ENCODE data around the gene FRMD5.

The FRMD5 gene

DNA sequence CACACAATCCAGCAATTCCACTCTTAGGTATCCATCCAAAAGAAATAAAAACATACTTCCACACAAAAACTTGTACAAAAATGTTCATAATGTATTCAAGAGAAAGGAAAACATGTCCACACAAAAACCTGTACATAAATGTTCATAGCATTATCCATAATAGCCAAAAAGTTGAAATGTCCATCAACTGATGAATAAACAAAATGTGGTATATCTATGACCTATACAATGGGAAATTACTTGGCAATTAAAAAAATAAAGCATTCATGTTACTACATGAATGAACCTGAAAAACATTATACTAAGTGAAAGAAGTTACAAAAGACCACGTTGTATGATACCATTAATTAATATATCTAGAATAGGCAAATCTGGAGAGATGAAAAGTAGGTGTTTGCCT lies 17.9 kb downstream of the FRMD5 start:
- DNase-seq (ENCODE audit: low spot score) = no peak
- TF ChIP-seq, protein P1, sequence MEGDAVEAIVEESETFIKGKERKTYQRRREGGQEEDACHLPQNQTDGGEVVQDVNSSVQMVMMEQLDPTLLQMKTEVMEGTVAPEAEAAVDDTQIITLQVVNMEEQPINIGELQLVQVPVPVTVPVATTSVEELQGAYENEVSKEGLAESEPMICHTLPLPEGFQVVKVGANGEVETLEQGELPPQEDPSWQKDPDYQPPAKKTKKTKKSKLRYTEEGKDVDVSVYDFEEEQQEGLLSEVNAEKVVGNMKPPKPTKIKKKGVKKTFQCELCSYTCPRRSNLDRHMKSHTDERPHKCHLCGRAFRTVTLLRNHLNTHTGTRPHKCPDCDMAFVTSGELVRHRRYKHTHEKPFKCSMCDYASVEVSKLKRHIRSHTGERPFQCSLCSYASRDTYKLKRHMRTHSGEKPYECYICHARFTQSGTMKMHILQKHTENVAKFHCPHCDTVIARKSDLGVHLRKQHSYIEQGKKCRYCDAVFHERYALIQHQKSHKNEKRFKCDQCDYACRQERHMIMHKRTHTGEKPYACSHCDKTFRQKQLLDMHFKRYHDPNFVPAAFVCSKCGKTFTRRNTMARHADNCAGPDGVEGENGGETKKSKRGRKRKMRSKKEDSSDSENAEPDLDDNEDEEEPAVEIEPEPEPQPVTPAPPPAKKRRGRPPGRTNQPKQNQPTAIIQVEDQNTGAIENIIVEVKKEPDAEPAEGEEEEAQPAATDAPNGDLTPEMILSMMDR (IDR thresholded peaks at IDR 0.05; ENCODE audit: borderline replicate concordance, control extremely low read depth, extremely low read depth, insufficient read depth, missing control alignments) = no peak
- in situ Hi-C loops (cut with MboI; ENCODE audit: low sequenced_read_pairs, unreplicated experiment) = no loop called here

DNA sequence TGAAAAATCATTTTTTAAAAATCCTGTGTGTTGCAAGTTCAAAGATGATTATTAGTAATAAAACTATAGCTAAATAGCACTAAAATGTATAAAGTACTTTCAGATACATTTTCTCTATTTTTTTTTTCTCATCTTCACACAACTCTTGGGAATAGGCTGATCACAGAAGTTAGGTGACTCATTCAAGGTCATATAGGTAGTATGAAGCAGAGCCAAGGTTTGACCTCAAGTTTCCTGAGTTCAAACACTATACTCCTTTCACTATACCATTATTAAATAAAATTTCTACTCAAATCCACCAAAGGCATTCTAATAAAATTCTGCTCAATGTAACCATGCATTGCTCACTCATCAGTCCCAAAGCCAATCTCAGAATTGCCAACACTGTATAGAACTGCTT lies 21.3 kb downstream of the FRMD5 start:
- in situ Hi-C loops (cut with MboI; ENCODE audit: low sequenced_read_pairs, unreplicated experiment) = no loop called here
- TF ChIP-seq, protein P1 (IDR thresholded peaks at IDR 0.05; ENCODE audit: borderline replicate concordance, control extremely low read depth, extremely low read depth, insufficient read depth, missing control alignments) = no peak
- no peak for DNase-seq (ENCODE audit: low spot score)

DNA sequence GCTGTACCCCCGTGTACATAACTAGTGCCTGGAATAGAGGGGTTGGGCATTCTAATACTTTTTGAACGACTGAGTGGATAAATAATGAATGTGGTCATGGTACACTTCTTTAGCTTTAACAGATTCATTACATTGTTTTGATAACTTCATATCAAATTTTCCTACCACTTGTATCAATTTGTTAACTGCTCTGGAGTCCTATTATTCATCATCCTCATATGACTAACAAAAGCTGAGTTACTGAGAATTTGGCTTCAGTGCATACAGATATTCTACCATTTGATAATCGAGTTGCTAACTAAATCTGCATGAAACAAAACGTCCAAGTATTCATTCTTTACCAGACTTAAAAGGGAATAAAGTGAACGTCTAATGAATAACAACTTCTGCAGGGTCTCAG lies 31.7 kb downstream of the FRMD5 start:
- TF ChIP-seq, protein P1 (IDR thresholded peaks at IDR 0.05; ENCODE audit: borderline replicate concordance, control extremely low read depth, extremely low read depth, insufficient read depth, missing control alignments) = no peak
- no peak for DNase-seq (ENCODE audit: low spot score)
- in situ Hi-C loops (cut with MboI; ENCODE audit: low sequenced_read_pairs, unreplicated experiment) = no loop called here

DNA sequence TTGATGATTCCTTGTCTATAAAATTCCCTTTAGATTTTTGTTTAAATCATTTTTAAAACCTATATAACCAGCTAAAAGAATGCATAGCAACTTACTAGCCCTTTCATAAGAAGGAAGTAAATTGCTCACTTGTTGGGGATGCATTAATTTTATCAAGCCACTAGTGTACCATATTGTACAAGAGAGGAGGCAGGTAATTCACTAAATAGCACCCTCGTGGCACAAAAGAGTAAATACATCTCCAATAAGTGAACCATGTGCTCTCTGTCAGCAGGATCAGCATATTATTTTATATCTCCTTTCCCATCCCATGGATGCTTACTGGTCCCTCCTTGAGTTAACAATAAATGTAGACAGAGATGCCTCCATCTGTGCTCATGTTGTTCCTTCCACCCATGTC lies 34.3 kb downstream of the FRMD5 start:
- DNase-seq (ENCODE audit: low spot score) = no peak
- in situ Hi-C loops (cut with MboI; ENCODE audit: low sequenced_read_pairs, unreplicated experiment) = no loop called here
- TF ChIP-seq, protein P1 (IDR thresholded peaks at IDR 0.05; ENCODE audit: borderline replicate concordance, control extremely low read depth, extremely low read depth, insufficient read depth, missing control alignments) = no peak

DNA sequence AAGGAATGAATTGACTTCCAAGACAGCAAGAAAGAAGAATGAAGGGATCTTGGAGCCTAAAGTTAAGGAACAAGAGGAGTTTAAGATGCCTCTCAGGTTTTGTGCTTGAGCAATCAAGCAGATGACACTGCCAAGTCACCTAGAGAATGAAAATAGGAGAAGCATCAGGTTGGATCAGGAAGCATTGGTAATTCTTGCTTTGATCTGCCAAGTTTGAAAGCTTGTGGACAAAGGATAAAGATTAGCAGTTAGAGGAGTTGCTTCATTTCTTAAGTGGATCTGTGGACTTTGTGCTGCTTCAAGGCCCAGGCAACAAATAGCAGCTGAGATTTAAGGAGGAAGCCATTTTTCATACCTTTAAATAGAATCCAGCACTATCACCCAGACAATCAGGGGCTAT lies 35.6 kb downstream of the FRMD5 start:
- in situ Hi-C loops (cut with MboI; ENCODE audit: low sequenced_read_pairs, unreplicated experiment) = no loop called here
- TF ChIP-seq, protein P1 (IDR thresholded peaks at IDR 0.05; ENCODE audit: borderline replicate concordance, control extremely low read depth, extremely low read depth, insufficient read depth, missing control alignments) = no peak
- DNase-seq (ENCODE audit: low spot score) = no peak

DNA sequence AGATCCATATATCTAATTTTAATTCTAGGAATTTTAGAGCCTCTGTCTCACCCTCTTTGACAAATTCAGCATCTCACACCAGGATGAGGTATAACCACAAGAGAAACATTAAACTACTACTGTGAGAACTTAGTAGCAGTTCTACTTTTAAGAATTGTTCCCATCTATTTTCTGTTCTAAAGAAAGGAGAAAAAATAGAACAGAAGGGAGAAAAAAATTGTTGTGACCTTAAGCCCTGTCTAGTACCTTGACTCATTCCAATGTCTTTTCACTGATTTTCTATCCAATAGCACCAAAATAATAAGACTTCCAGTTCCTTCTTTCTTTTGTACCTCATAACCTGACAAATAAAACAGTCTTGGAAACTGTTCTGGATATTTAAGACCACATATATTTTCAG lies 37.0 kb downstream of the FRMD5 start:
- in situ Hi-C loops (cut with MboI; ENCODE audit: low sequenced_read_pairs, unreplicated experiment) = no loop called here
- TF ChIP-seq, protein P1 (IDR thresholded peaks at IDR 0.05; ENCODE audit: borderline replicate concordance, control extremely low read depth, extremely low read depth, insufficient read depth, missing control alignments) = no peak
- no peak for DNase-seq (ENCODE audit: low spot score)

DNA sequence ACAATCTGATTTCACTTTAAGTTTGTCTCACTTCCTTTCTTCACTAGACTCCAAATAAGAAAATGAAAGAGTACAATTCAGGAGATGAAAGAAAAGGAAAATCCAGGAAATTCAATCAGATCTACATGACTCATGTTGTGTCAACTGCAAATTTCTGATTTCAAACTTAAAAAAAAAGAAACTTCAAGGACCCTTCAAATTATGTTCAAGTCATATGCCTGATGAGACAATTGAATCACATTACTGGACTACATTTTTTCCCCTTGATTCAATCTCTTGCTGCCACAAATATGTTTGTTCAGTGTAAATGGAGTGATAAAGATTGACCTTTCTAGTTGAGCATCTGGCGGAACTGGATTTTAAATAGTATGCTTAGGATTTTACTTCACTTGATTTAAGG lies 37.4 kb downstream of the FRMD5 start:
- TF ChIP-seq, protein P1 (IDR thresholded peaks at IDR 0.05; ENCODE audit: borderline replicate concordance, control extremely low read depth, extremely low read depth, insufficient read depth, missing control alignments) = no peak
- in situ Hi-C loops (cut with MboI; ENCODE audit: low sequenced_read_pairs, unreplicated experiment) = no loop called here
- no peak for DNase-seq (ENCODE audit: low spot score)

All from GM13976 (cell line).